ENCODE results near the gene EDRF1.

DNA sequence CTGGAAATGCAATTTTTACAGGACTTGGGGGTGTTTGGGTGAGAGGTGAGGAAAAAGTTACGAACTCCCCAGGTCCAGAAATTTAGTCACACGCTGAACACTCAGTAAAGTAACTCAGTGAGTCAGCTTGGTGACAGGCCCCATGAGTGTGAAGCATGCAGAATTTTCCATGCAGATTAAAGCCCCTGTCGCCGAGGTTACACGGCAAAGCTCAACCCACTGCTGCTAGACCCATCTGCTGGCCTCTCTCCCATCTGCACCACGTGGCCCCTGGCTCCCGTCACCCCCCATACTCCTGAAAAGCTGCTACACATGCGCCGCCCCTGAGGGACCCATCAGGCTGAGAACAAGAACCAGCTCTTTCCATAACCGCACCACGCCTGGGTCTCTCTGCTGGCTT lies 63.1 kb downstream of the EDRF1 start:
- no peak for TF ChIP-seq POLR2A (IDR thresholded peaks at IDR 0.05)
- TF ChIP-seq EP300 (IDR thresholded peaks at IDR 0.05): no peak
- TF ChIP-seq, protein P1, sequence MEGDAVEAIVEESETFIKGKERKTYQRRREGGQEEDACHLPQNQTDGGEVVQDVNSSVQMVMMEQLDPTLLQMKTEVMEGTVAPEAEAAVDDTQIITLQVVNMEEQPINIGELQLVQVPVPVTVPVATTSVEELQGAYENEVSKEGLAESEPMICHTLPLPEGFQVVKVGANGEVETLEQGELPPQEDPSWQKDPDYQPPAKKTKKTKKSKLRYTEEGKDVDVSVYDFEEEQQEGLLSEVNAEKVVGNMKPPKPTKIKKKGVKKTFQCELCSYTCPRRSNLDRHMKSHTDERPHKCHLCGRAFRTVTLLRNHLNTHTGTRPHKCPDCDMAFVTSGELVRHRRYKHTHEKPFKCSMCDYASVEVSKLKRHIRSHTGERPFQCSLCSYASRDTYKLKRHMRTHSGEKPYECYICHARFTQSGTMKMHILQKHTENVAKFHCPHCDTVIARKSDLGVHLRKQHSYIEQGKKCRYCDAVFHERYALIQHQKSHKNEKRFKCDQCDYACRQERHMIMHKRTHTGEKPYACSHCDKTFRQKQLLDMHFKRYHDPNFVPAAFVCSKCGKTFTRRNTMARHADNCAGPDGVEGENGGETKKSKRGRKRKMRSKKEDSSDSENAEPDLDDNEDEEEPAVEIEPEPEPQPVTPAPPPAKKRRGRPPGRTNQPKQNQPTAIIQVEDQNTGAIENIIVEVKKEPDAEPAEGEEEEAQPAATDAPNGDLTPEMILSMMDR (IDR thresholded peaks at IDR 0.05): no peak
- TF ChIP-seq POLR2AphosphoS5 (IDR thresholded peaks at IDR 0.05): no peak

Measured in suprapubic skin (tissue), 4 donors.